CD4-positive, alpha-beta memory T cell (primary cell): ENCODE data around the gene CAPRIN1. TPM values are rescaled to one million over a fixed set of nuclear protein-coding genes. Genes with fewer than 3 reads are reported as not detected.
A peak's percentile ranks its signal among the peaks of the same experiment; 100 is the strongest.
"Not testable (repeated sequence)": the region's sequence is repeated elsewhere in the genome, so short reads cannot be mapped to it uniquely, and the experiment has no call there.

Experiments
- CTCF ChIA-PET: fragments of 350-600 bp; sonication (Branson Sonifier 250); formaldehyde crosslinking; loops from one replicate; lab custom pipeline; 2021; ENCODE audit warnings: inconsistent platforms; ENCODE audit not compliant: partially characterized antibody; lab: Charles Lee
- POLR2A ChIA-PET: fragments of 350-600 bp; sonication (Branson Sonifier 250); formaldehyde crosslinking; loops from one replicate; lab custom pipeline; 2021; ENCODE audit not compliant: partially characterized antibody; lab: Charles Lee
- DNase-seq, 5 donors: peaks; one replicate each; pipeline versions ENCODE4 v3.0.0 to v3.0.0-alpha.2; 2020 to 2022; ENCODE audit warnings: mixed read lengths in 1 of 5
- H3K27ac ChIP-seq: one replicate; pipeline ENCODE4 v1.7.0; 2013; ENCODE audit warnings: low read depth, low read length
- H3K27me3 ChIP-seq: 2 replicates; pipeline ENCODE4 v1.7.0; 2013; ENCODE audit warnings: mild to moderate bottlenecking, low read length, moderate library complexity; ENCODE audit not compliant: insufficient read depth
- H3K36me3 ChIP-seq: 2 replicates; pipeline ENCODE4 v1.7.0; 2013; ENCODE audit warnings: mild to moderate bottlenecking, low read length, moderate library complexity; ENCODE audit not compliant: insufficient read depth
- H3K4me1 ChIP-seq: 2 replicates; pipeline ENCODE4 v1.7.0; 2013; ENCODE audit warnings: mild to moderate bottlenecking, low read length, moderate library complexity; ENCODE audit not compliant: insufficient read depth
- H3K4me3 ChIP-seq, 2 donors: one replicate each; pipeline ENCODE4 v1.7.0; 2013; ENCODE audit warnings: low read length in 2 of 2, mild to moderate bottlenecking in 1 of 2
- H3K9me3 ChIP-seq, 2 donors: one replicate each; pipeline ENCODE4 v1.7.0; 2013; ENCODE audit warnings: low read length in 2 of 2, control low read depth in 1 of 2; ENCODE audit not compliant: control insufficient read depth in 1 of 2
- H3K27ac Mint-ChIP-seq, 7 donors: one replicate each; pipeline ENCODE4 v1.8.0; 2020 to 2021; ENCODE audit warnings: mixed read lengths in 7 of 7, mild to moderate bottlenecking in 6 of 7, inconsistent platforms in 3 of 7, moderate library complexity in 3 of 7
- H3K27me3 Mint-ChIP-seq, 2 donors: one replicate each; pipeline ENCODE4 v1.8.0; 2020 to 2021; ENCODE audit warnings: mixed read lengths in 2 of 2
- H3K36me3 Mint-ChIP-seq, 2 donors: one replicate each; pipeline ENCODE4 v1.8.0; 2020 to 2021; ENCODE audit warnings: mixed read lengths in 2 of 2, inconsistent platforms in 1 of 2, mild to moderate bottlenecking in 1 of 2
- H3K4me1 Mint-ChIP-seq, 4 donors: one replicate each; pipeline ENCODE4 v1.8.0; 2020 to 2021; ENCODE audit warnings: mixed read lengths in 4 of 4, mild to moderate bottlenecking in 1 of 4
- H3K4me3 Mint-ChIP-seq, 8 donors: one replicate each; pipeline ENCODE4 v1.8.0; 2020 to 2021; ENCODE audit warnings: mixed read lengths in 8 of 8, mild to moderate bottlenecking in 7 of 8, moderate library complexity in 6 of 8, inconsistent platforms in 3 of 8
- H3K9me3 Mint-ChIP-seq, 8 donors: one replicate each; pipeline ENCODE4 v1.8.0; 2020 to 2021; ENCODE audit warnings: mixed read lengths in 8 of 8, mild to moderate bottlenecking in 5 of 8, inconsistent platforms in 3 of 8, moderate library complexity in 1 of 8
- intact Hi-C: fragments of 100-400 bp; cut with micrococcal nuclease; formaldehyde crosslinking; loops from one replicate; pipeline ENCODE4 v1.15.1; 2023
- polyA plus RNA-seq, 2 donors: library from polyadenylated mRNA; unstranded; fragments of 300-500 nt; fragmentation: Illumina TruSeq; gene quantifications; one replicate each; pipeline ENCODE4 v1.2.3, GENCODE V29; 2021
- total RNA-seq, 2 experiments: library from RNA; stranded (reverse); gene quantifications; one replicate each; pipeline ENCODE4 v1.2.3, GENCODE V29; 2021

Gene CAPRIN1
- total and polyA plus RNA-seq, 4 experiments from 2014 or later: 43.3 to 176 (median 128) TPM

DNA sequence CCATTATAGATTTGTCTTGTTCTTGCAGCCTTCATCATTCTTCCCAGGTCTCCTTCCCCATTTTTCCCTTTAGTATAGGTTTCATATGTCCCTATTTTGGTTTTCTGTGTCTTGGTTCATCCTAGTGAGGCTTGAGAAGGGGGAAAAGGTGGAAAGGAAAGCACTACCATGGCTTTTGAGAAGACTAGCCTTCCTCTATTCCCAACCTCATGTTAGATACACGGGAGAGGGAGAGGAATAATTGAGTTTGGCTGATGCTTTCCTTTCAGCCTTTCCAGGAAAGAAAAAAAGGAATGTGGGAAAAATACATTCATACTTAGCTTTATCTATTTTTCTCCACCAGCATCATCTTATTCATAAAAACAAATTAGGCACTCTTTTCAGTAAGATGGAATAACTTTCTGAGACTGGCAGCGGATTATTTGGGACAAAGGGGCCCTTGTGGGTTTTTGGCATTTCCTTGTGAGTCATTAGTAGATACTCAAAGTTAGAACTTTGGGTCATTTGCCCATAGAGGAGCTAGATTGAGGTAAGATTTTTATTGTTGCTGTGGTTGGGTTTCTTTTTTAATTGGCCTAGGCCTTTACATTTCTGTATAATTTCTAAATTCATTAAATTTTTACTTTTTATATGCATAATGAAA lies 23.8 kb downstream of the CAPRIN1 start:
- H3K4me1 ChIP-seq: peaks cover 33% of the 10 kb centered on the region
- DNase-seq: no peak
- no peaks in the 10 kb centered on the region for H3K27me3 Mint-ChIP-seq
- H3K27ac ChIP-seq: no peak overlapping the region
- H3K4me3 Mint-ChIP-seq: peak overlapping the region in 1 of 8 donors; percentile 54
- ChIA-PET CTCF (interaction anchor here (1.1 to 1.3 kb wide), 3 partner anchors 8 to 80 kb away, joined by 3 to 8 read pairs (median 3); no protein-coding TSS in a partner anchor), POLR2A (interaction anchor here (0.8 to 1.8 kb wide), 5 partner anchors 10 to 30 kb away, joined by 3 to 9 read pairs (median 7); partner anchors contain the start of genes CAPRIN1 and NAT10)
- H3K4me3 ChIP-seq: no peak overlapping the region
- H3K36me3 Mint-ChIP-seq: peaks cover 45 to 77% of the 10 kb centered on the region in 2 donors
- intact Hi-C loops: loop anchor here (2.0 kb wide), 1 partner anchor 18 kb away; no protein-coding TSS in a partner anchor
- peak overlapping the region in 6 of 7 donors; percentile 1 to 68 (median 43) for H3K27ac Mint-ChIP-seq
- H3K36me3 ChIP-seq: peaks cover 57% of the 10 kb centered on the region
- H3K9me3 ChIP-seq: no peaks in the 10 kb centered on the region
- H3K27me3 ChIP-seq: no peaks in the 10 kb centered on the region
- H3K4me1 Mint-ChIP-seq: peaks cover 21 to 54% (median 37%) of the 10 kb centered on the region in 4 donors
- no peaks in the 10 kb centered on the region for H3K9me3 Mint-ChIP-seq

- no peaks in the 10 kb centered on the region for H3K9me3 ChIP-seq
- peak overlapping the region in 1 of 7 donors; percentile 26 for H3K27ac Mint-ChIP-seq
Measured at GRCh38 chr11:34080609-34081008, 29.1 kb downstream of the CAPRIN1 start.

GRCh38 chr11:34084637-34085036 lies 33.1 kb downstream of the CAPRIN1 start:
- H3K36me3 ChIP-seq: peaks cover 71% of the 10 kb centered on the region
- H3K27me3 ChIP-seq: no peaks in the 10 kb centered on the region
- intact Hi-C loops: loop anchor here (5.0 kb wide), 2 partner anchors 32 to 87 kb away; partner anchors contain the start of gene CAPRIN1
- no peaks in the 10 kb centered on the region for H3K27me3 Mint-ChIP-seq
- peak overlapping the region in 6 of 7 donors; percentile 6 to 75 (median 42) for H3K27ac Mint-ChIP-seq
- no peak overlapping the region for H3K27ac ChIP-seq
- H3K9me3 ChIP-seq: no peaks in the 10 kb centered on the region
- POLR2A ChIA-PET: interaction anchor here (0.7 to 2.0 kb wide), 3 partner anchors 9 to 32 kb away, joined by 3 to 12 read pairs (median 5); partner anchors contain the start of gene CAPRIN1
- H3K36me3 Mint-ChIP-seq: peaks cover 55 to 70% of the 10 kb centered on the region in 2 donors
- H3K9me3 Mint-ChIP-seq: no peaks in the 10 kb centered on the region
- H3K4me3 Mint-ChIP-seq: no peak overlapping the region
- no peak for DNase-seq
- no peak overlapping the region for H3K4me3 ChIP-seq
- CTCF ChIA-PET: no interaction called here
- H3K4me1 ChIP-seq: peaks cover 15% of the 10 kb centered on the region
- peaks cover 11 to 33% (median 22%) of the 10 kb centered on the region in 4 donors for H3K4me1 Mint-ChIP-seq

More at GRCh38 chr11:34080609-34081008, 29.1 kb downstream of the CAPRIN1 start:
- Mint-ChIP-seq H3K9me3 (no peaks in the 10 kb centered on the region), H3K4me1 (peaks cover 8 to 30% (median 18%) of the 10 kb centered on the region in 4 donors), H3K27me3 (no peaks in the 10 kb centered on the region), H3K36me3 (peaks cover 54 to 75% of the 10 kb centered on the region in 2 donors), H3K4me3 (no peak overlapping the region)
- Histone ChIP-seq H3K36me3 (peaks cover 72% of the 10 kb centered on the region), H3K4me3 (no peak overlapping the region), H3K4me1 (peaks cover 2% of the 10 kb centered on the region), H3K27ac (no peak overlapping the region), H3K27me3 (no peaks in the 10 kb centered on the region)
- intact Hi-C loops: no loop called here
- no peak for DNase-seq
- POLR2A ChIA-PET: interaction anchor here (0.7 kb wide), 1 partner anchor 25 kb away, joined by 3 read pairs; the partner anchor contains the start of gene NAT10
- CTCF ChIA-PET: interaction anchor here (1.7 kb wide), 1 partner anchor 18 kb away, joined by 3 read pairs; no protein-coding TSS in a partner anchor

DNA sequence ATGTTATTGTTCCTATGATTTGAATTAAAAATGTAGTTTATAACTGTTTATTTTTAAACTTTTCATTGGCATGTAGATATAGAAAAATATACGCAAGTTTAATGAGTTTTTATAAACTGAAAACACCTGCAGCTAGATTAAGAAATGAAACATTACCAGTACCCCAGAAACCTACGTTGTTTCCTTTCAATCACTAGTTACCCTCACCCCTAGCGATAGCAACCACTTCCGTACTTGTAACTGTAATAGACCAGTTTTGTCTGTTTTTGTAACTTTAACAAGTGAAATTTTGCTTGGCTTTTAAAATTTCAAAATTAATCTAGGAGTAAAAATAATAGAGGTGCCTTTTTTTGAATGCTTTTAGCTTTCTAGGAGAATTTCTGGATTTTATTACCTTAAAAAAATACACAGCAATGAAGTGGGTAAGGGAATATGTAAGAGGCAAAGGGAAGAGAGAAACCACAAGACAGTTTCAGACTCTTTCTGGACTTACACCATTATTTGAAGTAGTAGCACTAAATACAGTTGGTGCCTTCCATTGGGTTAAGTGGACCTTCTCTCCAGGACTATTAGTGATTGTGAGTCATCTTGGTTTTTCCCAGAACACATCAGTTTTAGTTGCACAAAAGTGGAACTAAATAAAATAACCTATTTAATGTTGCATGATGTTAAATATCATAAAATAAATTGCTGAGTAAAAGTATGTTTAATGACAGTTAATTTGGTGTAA lies 35.2 kb downstream of the CAPRIN1 start:
- H3K36me3 Mint-ChIP-seq: peaks cover 57 to 75% of the 10 kb centered on the region in 2 donors
- Histone ChIP-seq H3K9me3 (no peaks in the 10 kb centered on the region), H3K4me3 (no peak overlapping the region), H3K27ac (peak overlapping the region; percentile 35), H3K4me1 (peaks cover 15% of the 10 kb centered on the region), H3K27me3 (no peaks in the 10 kb centered on the region), H3K36me3 (peaks cover 73% of the 10 kb centered on the region)
- intact Hi-C loops: loop anchor here (1.0 to 5.0 kb wide), 3 partner anchors 19 to 89 kb away; partner anchors contain the start of genes CAPRIN1 and NAT10
- H3K4me3 Mint-ChIP-seq: peak overlapping the region in 6 of 8 donors; percentile 25 to 67 (median 39)
- H3K27ac Mint-ChIP-seq: peak overlapping the region; percentile 49 to 93 (median 86)
- H3K9me3 Mint-ChIP-seq: no peaks in the 10 kb centered on the region
- no peaks in the 10 kb centered on the region for H3K27me3 Mint-ChIP-seq
- DNase-seq: peak in 4 of 5 donors; percentile 22 to 43 (median 30)
- POLR2A ChIA-PET: interaction anchor here (0.6 to 3.1 kb wide), 3 partner anchors 18 to 35 kb away, joined by 3 to 14 read pairs (median 13); partner anchors contain the start of genes CAPRIN1 and NAT10
- CTCF ChIA-PET: interaction anchor here (0.7 to 1.8 kb wide), 5 partner anchors 12 to 426 kb away, joined by 3 to 5 read pairs (median 4); partner anchors contain the start of gene ABTB2
- peaks cover 11 to 33% (median 23%) of the 10 kb centered on the region in 4 donors for H3K4me1 Mint-ChIP-seq

DNA sequence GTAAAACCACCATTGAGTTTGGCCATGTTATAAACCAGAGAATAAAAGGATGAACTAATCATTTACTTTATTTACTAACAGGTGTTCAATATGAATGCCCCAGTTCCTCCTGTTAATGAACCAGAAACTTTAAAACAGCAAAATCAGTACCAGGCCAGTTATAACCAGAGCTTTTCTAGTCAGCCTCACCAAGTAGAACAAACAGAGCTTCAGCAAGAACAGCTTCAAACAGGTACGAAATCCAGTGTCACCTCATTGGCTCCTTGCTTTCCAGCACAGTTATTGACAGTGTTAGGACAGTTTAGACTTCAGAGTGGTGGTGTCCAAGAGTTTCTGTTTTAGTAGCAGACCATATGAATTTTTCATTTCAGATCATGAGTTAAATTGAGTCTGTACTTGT lies 40.3 kb downstream of the CAPRIN1 start:
- H3K27me3 ChIP-seq: no peaks in the 10 kb centered on the region
- peaks cover 73% of the 10 kb centered on the region for H3K36me3 ChIP-seq
- peaks cover 40 to 72% of the 10 kb centered on the region in 2 donors for H3K36me3 Mint-ChIP-seq
- ChIA-PET POLR2A (interaction anchor here (1.4 kb wide), 1 partner anchor 13 kb away, joined by 5 read pairs; the partner anchor contains the start of gene NAT10), CTCF (interaction anchor here (1.1 kb wide), 1 partner anchor 18 kb away, joined by 3 read pairs; no protein-coding TSS in a partner anchor)
- H3K27ac ChIP-seq: no peak overlapping the region
- H3K9me3 ChIP-seq: no peaks in the 10 kb centered on the region
- H3K27me3 Mint-ChIP-seq: no peaks in the 10 kb centered on the region
- H3K4me1 ChIP-seq: peaks cover 3% of the 10 kb centered on the region
- H3K27ac Mint-ChIP-seq: peak overlapping the region in 4 of 7 donors; percentile 37 to 70 (median 54)
- intact Hi-C loops: no loop called here
- H3K4me3 ChIP-seq: no peak overlapping the region
- H3K4me3 Mint-ChIP-seq: no peak overlapping the region
- DNase-seq: no peak
- H3K4me1 Mint-ChIP-seq: peaks cover 2 to 8% (median 3%) of the 10 kb centered on the region in 4 donors
- H3K9me3 Mint-ChIP-seq: no peaks in the 10 kb centered on the region

- H3K4me3 Mint-ChIP-seq, H3K4me1 ChIP-seq, H3K4me3 ChIP-seq, H3K9me3 ChIP-seq, H3K27me3 Mint-ChIP-seq, H3K27me3 ChIP-seq, H3K27ac ChIP-seq, H3K9me3 Mint-ChIP-seq, intact Hi-C loops, H3K4me1 Mint-ChIP-seq, DNase-seq: not testable (repeated sequence)
- CTCF ChIA-PET: interaction anchor here (0.7 to 1.3 kb wide), 2 partner anchors 29 to 740 kb away, joined by 3 to 4 read pairs; no protein-coding TSS in a partner anchor
- H3K27ac Mint-ChIP-seq: peak overlapping the region in 2 of 7 donors; percentile 18 to 61
- POLR2A ChIA-PET: interaction anchor here (0.8 to 1.4 kb wide), 2 partner anchors 10 to 44 kb away, joined by 3 to 6 read pairs; partner anchors contain the start of genes CAPRIN1 and NAT10
- H3K36me3 ChIP-seq: peaks cover 84% of the 10 kb centered on the region
- H3K36me3 Mint-ChIP-seq: peaks cover 40 to 83% of the 10 kb centered on the region in 2 donors
Measured at GRCh38 chr11:34094900-34095299, 43.4 kb downstream of the CAPRIN1 start.
